HG03095 (cell line): ENCODE measurements around the gene WNT3.
"Not testable (repeated sequence)": the region's sequence is repeated elsewhere in the genome, so short reads cannot be mapped to it uniquely, and the experiment has no call there.

Experiments
- ATAC-seq: cut with Tn5 transposase; IDR thresholded peaks from one replicate; pipeline ENCODE4 v1.9.1; 2021; ENCODE audit warnings: moderate library complexity; ENCODE audit not compliant: unreplicated experiment

The WNT3 gene, protein sequence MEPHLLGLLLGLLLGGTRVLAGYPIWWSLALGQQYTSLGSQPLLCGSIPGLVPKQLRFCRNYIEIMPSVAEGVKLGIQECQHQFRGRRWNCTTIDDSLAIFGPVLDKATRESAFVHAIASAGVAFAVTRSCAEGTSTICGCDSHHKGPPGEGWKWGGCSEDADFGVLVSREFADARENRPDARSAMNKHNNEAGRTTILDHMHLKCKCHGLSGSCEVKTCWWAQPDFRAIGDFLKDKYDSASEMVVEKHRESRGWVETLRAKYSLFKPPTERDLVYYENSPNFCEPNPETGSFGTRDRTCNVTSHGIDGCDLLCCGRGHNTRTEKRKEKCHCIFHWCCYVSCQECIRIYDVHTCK

DNA sequence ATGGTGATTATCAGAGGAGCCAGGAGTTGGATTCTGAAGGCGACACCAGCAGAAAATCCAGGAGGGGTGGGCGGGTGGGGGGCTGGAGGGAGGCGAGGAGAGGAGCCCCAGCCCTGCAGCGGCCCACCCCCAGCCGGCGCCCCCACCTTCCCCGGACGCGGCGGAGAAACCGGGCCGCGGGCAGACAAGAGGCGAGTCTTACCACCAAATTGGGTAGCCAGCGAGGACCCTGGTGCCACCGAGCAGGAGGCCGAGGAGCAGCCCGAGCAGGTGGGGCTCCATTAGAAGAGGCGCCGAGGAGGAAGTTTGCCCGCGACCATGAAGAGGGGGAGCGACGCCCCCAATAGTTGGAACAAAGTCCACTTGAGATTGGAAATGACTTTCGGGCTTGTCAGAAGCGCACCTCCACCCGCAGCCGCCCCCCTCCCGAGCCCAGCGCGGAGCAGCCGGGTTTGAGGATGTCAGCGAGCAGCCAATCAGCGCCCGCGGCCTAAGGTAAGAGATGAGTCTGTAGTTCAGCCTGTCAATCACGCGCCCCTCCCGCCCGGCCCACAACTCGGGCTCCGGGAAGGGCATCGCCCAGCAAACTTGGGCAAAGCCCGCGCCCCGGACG, at the start of gene WNT3:
Gene WNT3, minus strand, starts transcription at position 377 of the 613 bp plus-strand sequence. Its CDS starts 95 bp downstream, at position 282.
- ATAC-seq, result no peak

DNA sequence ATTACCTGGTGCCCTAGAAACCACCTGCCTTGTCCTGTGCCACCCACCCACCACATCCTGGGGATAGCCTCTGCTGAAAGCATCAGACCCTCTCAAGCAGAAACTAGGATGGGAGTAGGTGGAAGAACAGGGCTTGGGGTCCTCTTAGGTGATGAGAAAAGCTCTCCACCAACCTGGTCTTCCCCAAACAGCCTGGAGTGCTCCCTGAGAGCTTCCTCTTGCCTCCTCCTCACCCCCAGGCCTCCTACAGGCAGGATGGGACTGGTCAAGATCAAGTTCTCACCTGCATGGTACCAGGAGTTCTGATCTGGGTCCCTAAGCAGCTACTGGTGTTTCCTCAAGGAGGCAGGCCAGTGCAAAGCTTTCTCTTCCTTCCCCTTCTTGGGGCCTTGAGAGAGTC, 48.3 kb upstream of the WNT3 start:
- no peak for ATAC-seq

DNA sequence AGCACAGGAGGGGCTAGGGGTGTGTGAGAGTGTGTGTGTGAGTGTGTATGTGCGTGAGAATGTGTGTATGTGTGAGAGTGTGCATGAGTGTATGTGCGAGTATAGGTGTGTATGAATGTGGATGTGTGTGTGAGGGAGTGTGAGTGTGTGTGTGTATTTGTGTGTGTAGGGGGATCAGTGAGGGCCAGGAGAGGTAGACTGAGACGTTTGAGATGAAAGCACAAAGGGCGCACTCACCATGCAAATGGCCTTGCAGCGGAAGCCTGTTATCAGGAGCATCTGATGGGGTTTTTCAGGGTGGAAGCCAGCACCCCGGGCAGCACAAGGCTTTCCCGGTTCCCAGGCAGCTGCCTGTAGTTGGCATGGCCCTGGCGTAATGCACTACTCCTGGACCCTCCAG, 47.8 kb upstream of the WNT3 start:
- no peak for ATAC-seq

DNA sequence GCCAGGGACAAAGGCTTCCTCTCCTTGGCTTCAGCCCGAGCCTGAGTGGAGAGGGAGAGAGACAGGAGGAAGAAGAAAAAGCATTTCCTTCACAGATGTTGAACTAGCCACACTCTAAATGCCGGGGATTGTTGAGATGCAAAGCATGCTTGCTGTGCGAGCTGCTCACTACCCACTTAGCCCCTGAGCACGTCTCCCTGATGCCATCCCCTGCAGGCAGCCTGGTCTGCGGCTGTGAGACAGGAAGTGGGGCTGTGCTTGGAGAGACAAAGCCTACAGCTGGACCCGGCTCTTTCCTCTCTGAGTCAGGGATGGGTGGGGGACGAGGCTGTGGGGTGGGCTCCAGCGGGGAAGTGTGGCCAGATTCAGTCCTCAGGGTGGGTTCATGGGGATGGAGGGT, 46.6 kb upstream of the WNT3 start:
- no peak for ATAC-seq

DNA sequence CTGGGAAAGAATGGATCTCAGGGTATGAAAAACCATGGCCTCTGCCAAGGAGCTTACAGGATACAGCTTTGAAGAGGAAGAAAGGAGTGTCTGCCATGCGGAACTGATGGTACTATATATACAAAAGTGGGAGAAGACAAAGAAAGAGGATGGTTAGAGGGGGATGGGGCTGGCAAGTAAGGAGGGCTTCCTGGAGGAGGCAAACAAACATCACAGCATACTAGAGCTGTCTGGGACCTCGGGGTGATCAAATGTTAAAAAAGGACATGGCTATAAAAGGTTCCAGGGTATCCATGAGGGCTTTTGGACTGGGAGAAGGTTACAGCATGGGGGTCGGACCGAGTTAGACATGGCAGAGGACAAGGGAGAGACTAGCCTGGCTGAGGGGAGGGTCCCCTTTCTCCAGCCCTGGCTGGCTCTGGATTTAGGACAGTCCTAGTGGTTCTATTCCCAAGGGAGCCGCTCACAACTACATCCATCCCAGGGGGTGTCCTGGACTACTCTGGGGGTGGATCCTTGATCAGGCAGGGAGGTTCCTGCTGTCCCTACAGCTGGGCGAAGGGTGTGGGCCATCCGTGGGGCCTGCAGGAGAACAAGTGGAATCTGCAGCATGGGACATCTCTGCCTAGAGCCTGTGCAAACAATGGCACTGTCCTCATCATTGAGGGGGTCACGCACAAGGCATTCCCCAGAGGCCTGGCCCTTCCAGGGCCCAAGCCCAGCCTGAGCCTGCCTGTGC, 45.1 kb upstream of the WNT3 start:
- no peak for ATAC-seq

DNA sequence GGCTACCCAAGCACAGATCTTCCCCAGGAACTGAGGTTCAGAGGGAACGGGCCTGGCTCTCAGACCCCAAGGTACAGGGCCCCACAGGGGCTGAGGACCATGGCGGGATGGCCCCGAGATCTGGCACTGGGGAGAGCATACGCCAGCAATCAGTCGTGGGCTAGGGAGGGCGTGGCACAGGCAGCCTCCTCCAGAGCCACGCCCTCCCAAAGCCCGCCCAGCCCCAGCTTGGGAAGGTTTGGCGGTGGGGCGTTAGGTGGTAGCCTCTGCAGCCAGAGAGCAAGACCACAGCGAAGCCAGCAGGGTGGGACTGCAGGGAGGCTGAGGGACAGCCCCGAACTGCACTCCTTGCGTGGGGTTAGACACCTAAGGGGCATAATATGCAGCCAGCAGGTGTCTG, 44.5 kb upstream of the WNT3 start:
- no peak for ATAC-seq

DNA sequence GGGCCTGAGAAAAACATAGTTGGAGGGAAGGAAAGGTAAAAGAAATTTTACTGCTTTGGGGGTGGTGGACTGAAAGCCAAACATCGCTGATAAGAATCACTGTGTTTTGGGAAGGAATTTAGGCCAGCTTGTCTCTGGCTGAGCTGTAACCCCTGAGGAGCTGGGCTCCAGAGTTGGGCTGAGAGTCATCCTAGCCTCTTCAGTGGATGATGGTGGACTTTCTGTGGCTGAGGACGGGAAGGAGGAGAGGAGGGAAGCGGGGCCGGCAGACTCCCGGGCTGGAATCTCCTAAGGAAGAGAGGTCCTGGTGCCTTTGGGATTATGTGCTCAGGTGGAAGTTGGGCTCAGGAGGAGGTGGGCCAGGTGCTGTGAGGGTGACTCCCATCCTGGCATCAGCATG, 41.5 kb upstream of the WNT3 start:
- ATAC-seq, result no peak

DNA sequence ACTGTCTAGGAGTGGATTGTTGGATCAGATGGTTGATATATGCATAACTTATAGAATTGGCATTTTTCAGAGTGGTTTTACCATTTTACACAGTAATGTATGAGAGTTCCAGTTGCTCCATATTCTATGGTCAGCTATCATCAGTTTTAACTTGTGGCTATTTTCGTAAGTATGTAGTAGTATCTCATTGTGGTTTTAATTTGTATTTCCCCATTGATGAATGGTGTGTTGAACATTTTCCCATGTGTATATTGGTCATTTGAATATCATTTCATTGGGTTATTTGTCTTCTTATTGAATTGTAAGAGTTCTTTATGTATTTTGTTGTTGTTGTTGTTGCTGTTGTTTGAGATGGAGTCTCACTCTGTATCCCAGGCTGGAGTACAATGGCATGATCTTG, 39.1 kb upstream of the WNT3 start:
- ATAC-seq, result no peak

DNA sequence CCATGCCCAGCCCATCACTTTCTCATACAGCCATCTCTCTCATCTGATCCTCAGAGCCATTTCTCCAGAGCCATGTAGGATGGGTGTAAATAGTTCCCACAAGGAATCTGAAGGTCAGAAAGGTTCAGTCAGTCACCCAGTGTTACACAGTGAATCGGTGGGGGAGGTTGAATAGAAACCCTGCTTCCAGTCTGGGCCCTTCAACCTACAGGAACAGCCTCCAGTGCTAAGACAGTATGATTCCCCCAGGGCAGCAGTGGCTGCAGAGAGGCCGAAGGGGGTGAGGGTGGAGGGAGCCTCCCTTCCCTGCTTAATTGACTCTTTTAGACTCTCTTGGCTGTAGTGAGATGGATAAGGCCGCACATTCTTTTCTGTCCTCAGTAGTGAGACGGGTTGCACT, 36.5 kb upstream of the WNT3 start:
- ATAC-seq, result no peak

DNA sequence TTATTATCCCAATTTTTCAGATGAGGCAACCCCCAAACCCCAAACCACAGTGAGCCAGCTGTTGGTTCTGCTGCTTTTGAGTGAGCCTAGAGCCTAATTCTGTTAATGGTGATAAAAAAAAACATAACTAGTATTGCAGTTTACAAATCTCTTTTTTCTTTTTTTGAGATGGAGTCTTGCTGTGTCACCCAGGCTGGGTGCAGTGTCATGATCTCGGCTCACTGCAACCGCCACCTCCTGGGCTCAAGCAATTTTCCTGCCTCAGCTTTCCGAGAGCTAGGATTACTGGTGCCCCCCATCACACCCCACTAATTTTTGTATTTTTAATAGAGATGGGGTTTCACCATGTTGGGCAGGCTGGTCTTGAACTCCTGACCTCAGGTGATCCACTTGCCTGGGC, 36.0 kb upstream of the WNT3 start:
- no peak for ATAC-seq

DNA sequence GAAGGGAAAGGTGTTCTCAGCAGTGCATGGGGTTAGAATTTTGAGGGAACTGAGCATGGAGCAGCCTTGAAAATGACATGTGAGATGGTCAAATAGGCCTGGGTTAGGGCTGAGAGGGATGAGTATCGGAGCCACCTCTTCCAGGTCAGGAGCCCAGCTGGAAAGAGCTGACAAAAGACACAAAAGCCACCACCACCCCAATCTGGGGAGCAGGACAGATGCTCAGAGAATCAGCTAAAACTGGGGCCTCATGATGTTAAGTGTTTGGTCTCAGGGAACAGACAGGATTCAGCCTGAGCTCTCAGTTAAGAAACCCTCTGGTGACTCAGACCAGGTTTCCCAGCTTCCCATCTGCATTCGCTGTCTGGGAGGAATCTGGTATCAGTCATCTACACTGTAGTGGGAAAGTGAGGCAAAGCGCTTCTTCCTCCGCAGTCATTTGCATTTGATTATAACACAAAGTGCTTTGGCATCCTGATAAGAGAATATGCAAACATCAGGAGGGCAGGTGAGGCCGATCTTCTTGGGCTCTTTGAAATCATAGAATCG, 35.5 kb upstream of the WNT3 start:
- ATAC-seq, result no peak

DNA sequence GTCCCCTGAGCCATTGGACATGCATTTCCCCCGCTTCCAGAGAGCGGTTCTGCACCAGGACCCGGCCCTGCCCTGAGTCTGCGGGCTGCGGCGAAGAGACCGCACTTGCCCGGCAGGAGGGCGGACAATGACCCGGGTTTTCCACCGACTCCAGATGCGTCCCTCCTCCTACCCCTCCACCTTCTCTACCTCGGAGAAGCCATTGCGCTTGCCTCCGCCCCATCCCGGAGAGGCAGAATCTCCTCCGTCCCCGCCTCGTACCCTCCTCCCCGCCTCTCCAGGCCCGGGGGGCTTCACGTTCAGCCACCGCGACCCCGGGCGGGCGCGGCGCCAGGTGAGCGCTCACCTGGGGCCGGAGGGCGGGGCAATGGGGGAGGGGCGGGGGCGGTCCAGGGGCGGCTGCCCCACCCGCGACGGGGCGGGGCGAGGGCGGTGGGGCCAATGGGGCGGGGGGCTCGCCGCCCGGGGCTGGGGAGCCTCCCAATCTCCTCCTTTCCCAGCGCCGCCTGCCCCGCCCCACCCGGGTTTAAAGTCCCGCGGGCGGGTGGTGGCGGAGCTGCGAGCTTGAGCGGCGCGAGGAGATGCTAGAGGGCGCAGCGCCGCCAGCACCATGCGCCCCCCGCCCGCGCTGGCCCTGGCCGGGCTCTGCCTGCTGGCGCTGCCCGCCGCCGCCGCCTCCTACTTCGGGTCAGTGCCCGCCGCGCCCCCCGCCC, 32.7 kb upstream of the WNT3 start, which contains the start of gene WNT9B:
Gene WNT9B, plus strand, starts transcription at position 555 of the 713 bp plus-strand sequence. Its CDS starts 56 bp downstream, at position 611.
- no peak for ATAC-seq

DNA sequence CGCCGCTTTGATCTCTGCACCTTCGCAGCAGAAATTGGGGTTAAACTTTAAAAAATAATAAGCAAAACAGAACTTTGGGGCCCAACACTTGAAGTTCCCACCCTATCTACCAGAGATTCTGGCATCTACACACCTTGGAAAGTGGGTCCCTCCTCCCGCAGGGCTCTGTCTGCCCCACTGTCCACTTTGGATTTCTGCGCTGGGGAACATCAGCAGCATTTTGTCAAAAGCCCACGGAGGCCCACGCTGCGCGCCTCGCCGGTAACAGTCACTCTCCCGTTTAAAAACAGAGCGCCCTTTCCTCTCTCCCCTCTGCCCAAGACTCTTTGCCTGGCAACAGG, 32.2 kb upstream of the WNT3 start:
- ATAC-seq, result no peak

DNA sequence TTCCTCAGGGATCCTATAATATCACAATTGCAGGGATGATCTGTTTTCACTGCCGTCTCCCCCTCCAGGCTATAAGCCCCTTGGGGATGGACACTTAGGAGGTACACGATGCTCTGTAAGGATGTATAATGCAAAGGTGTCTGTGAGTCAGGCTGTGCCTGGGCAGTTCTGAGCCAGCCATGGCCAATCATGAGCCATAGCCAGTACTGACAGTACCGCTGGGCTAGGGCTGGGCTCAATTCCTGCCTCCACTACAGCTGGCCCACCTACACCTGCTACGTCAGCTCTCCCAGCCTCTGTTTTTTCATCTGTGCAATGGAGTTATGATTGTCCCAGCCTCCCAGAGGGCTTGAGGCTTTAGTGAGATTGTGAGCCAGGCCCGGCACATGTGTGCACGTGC, 30.0 kb upstream of the WNT3 start:
- no peak for ATAC-seq

DNA sequence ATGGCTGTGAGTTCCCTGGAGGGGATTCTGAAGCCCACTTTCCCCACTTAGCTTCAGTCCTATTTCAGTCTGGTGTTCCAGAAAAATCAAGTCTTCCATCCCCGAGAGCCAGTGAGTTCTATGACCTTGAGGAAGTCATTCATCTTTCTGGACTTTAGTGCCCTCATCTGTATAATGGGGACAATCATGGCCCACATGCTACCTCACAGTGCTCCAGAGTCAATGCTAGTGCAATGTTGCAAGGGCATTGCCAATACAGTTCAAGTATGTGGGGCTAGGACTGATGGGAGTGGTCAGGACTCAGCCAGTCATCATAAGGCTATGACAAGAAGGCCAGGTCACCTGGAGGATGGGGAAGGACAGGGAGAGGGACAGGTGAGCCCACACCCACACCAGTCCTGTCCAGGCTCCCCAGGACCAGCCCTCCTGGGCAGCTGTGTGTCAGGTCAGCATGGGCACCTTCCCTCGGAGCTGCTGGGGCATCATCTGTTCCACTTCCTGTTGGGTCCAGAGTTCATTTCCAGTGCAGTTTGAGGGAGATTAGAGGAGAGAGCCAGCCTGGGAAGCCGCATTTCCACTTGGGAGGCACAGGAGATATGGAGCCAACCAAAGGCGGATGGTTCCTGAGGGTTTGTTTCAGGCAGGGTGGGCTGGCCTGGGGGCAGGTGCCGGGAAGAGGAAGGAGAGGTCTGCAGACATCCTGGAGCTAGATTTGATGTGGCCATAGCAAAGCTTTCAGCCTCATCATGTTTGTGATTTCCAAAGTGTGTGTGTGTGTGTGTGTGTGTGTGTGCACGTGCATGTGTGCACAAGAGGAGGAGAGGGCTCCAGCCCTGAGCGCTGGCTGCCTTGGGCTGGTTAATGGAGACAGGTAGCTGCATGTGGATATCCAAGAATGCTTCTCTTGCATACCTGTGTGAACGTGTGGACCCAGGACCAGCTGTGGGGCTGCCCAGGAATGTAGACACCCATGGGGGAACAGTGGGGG, 29.0 kb upstream of the WNT3 start:
- ATAC-seq, result no peak

DNA sequence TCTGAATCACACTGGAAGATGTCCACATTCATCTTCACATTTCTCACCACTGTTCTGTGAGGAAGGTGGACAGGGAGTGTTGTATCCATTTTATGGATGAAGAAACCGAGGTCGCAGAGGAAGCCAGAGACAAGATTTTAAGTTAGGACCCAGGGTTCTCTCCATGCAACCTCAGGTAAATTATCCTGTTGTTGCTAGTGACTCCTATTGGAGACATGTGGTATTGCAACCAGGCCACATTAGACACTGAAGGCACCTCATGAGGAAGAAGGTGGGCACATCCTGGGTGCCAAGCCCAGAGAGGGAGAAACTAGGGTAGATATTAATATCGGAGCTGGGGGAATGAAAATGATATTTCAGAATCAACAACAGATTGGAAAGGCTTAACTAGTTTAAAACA, 24.3 kb upstream of the WNT3 start:
- ATAC-seq, result no peak

DNA sequence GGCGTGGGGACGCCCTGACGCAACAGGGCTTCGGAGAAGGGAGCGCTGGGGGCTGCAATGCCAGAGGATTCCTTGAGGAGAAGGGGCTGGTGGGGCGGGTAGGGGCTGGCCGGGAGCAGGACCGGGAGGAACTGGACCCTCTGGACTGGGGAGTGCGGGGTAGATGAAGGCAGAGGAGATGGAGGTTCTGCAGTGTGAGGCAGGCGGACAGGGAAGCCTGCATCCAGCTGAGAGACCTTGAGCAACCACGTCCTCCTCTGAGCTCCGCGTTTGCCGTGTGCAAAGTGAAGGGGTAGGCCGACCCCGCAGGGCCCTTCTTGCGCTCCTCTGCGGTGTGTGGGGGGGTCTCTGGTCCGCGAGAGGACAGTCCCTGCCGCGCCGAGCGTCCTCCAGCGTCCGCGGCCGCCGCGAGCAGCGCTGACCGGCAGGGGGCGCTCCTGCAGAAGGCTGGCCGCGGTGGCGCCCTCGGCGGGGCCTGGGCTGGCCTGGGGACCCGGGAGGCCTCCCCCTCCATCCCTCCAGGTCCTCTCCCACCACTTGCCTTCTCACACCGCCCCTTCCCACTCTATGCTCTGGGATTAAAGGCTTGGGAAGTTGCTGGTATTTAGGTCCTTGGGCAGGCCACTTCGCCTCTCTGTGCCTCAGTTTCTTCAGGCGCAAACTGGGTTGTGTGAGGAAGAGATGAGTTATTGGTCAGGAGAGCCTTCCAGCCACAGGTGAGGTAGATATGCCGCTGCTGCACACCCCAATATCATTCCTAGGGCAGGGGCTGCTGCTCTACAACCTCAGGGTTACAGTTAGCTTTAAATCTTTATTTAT, 23.3 kb upstream of the WNT3 start:
- no peak for ATAC-seq

DNA sequence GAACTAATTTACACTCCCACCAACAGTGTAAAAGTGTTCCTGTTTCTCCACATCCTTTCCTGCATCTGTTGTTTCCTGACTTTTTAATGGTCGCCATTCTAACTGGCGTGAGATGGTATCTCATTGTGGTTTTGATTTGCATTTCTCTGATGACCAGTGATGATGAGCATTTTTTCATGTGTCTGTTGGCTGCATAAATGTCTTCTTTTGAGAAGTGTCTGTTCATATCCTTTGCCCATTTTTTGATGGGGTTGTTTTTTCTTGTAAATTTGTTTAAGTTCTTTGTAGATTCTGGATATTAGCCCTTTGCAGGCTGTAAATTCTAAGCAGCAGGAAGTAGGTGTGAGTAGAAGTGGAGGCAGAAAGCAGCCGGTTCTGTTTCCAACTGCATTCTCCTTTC, 22.1 kb upstream of the WNT3 start:
- ATAC-seq, result not testable (repeated sequence)

DNA sequence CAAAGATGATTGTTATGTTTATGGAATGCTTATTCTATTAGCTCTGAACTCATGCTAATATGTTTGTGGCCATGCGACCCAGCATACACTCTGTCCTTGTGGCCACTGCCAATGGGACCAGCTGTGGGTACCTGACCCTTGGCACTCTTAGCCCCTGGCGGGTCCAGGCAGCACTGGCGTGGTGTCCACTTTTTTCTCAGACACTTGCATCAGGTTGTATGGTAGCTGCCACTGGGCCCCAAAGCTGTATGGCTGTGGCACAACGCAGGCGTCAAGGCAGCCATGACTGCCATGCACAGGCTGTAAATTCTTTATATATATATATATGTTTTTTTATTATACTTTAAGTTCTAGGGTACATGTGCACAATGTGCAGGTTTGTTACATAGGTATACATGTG, 20.7 kb upstream of the WNT3 start:
- no peak for ATAC-seq
